WERI-Rb-1 (cell line): ENCODE data around the gene WFDC5.

ENCODE experiments used
- DNase-seq: peaks from one replicate; pipeline ENCODE4 v3.0.0-alpha.2; 2020
- H3K27ac ChIP-seq: fragments of 250-450 bp; sonication (Bioruptor Pico); 2 replicates; pipeline ENCODE4 v1.5.1; 2020; ENCODE audit warnings: mild to moderate bottlenecking, moderate library complexity
- H3K27me3 ChIP-seq: fragments of 250-450 bp; sonication (Bioruptor Pico); 2 replicates; pipeline ENCODE4 v1.5.1; 2021; ENCODE audit warnings: mild to moderate bottlenecking, low read depth, moderate library complexity; ENCODE audit not compliant: insufficient read depth, severe bottlenecking
- H3K36me3 ChIP-seq: fragments of 250-450 bp; sonication (Bioruptor Pico); 2 replicates; pipeline ENCODE4 v1.5.1; 2020; ENCODE audit warnings: mild to moderate bottlenecking, moderate library complexity
- H3K4me3 ChIP-seq: 2 replicates; pipeline ENCODE4 v1.5.1; 2011; ENCODE audit warnings: low read depth, mild to moderate bottlenecking, control low read depth, low read length
- H3K9me3 ChIP-seq: fragments of 250-450 bp; sonication (Bioruptor Pico); 2 replicates; pipeline ENCODE4 v1.5.1; 2021; ENCODE audit warnings: mild to moderate bottlenecking, moderate library complexity; ENCODE audit not compliant: severe bottlenecking
- TF ChIP-seq, protein P1 (sequence below): IDR thresholded peaks from 2 replicates; pipeline ENCODE4 v1.5.1; 2011; ENCODE audit warnings: low read depth, mild to moderate bottlenecking, control low read depth, inconsistent platforms, low read length

WFDC5 gene

GRCh38 chr20:45072066-45072465 lies 42.9 kb downstream of the WFDC5 start:
- TF ChIP-seq, protein P1, sequence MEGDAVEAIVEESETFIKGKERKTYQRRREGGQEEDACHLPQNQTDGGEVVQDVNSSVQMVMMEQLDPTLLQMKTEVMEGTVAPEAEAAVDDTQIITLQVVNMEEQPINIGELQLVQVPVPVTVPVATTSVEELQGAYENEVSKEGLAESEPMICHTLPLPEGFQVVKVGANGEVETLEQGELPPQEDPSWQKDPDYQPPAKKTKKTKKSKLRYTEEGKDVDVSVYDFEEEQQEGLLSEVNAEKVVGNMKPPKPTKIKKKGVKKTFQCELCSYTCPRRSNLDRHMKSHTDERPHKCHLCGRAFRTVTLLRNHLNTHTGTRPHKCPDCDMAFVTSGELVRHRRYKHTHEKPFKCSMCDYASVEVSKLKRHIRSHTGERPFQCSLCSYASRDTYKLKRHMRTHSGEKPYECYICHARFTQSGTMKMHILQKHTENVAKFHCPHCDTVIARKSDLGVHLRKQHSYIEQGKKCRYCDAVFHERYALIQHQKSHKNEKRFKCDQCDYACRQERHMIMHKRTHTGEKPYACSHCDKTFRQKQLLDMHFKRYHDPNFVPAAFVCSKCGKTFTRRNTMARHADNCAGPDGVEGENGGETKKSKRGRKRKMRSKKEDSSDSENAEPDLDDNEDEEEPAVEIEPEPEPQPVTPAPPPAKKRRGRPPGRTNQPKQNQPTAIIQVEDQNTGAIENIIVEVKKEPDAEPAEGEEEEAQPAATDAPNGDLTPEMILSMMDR: no peak
- Histone ChIP-seq H3K27me3 (no peaks in the 10 kb centered on the region), H3K27ac (no peak overlapping the region), H3K4me3 (no peak overlapping the region), H3K36me3 (peaks cover 1% of the 10 kb centered on the region), H3K9me3 (no peaks in the 10 kb centered on the region)
- no peak for DNase-seq

- Histone ChIP-seq H3K9me3 (no peaks in the 10 kb centered on the region), H3K4me3 (no peak overlapping the region), H3K27me3 (no peaks in the 10 kb centered on the region), H3K36me3 (no peaks in the 10 kb centered on the region; the same call in 1 of the 2 replicates), H3K27ac (no peak overlapping the region)
- TF ChIP-seq, protein P1: no peak
- no peak for DNase-seq
Observed at GRCh38 chr20:45070932-45071632, 43.9 kb downstream of the WFDC5 start.

DNA sequence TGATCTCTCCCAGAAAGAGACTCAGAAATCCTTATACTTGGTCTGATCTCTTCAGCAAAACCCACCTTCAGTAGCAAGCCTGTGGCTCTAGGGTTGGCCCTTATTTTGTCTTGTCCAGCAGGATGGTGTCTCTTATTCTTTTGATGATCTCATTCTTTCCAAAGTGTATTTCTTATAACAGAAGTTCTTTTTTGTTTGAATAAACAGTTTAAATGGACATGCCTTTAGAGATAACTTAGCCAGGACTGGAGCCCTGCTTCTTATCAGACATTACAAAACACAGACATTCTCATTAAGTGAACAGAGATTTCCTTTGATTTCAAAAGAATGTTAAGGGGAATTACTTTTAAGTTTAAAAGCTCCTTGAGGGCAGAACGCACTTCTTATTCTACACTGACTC lies 45.7 kb downstream of the WFDC5 start:
- TF ChIP-seq, protein P1: no peak

DNA sequence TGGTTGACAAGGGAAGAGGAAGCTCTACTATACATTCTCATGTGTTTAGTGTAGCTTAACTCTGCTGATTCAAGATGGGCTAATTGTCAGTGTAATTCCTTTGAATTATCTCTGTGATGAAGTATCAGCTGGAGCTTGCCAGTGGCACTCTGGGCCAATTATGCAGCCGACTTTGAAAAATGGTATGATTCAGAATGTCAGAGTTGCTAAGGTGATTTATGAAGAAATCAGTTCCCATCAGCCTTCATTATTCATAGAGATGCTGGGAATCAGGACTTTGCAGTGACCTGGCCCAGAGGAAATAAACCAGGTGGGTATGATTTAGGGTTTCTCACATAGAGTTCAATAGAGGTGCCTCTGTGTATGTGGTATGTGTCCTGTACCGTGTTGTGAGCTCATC lies 47.4 kb downstream of the WFDC5 start:
- Histone ChIP-seq H3K27me3 (no peaks in the 10 kb centered on the region), H3K4me3 (no peak overlapping the region), H3K36me3 (no peaks in the 10 kb centered on the region), H3K9me3 (no peaks in the 10 kb centered on the region), H3K27ac (no peak overlapping the region)
- no peak for DNase-seq
- TF ChIP-seq, protein P1: no peak

More for the DNA sequence above, 45.7 kb downstream of the WFDC5 start:
- no peaks in the 10 kb centered on the region for H3K27me3 ChIP-seq
- no peak overlapping the region for H3K27ac ChIP-seq
- H3K4me3 ChIP-seq: no peak overlapping the region
- no peak for DNase-seq
- H3K36me3 ChIP-seq: no peaks in the 10 kb centered on the region
- no peaks in the 10 kb centered on the region for H3K9me3 ChIP-seq

GRCh38 chr20:45067087-45067486 lies 47.9 kb downstream of the WFDC5 start:
- Histone ChIP-seq H3K4me3 (no peak overlapping the region), H3K36me3 (no peaks in the 10 kb centered on the region; the same call in 1 of the 2 replicates), H3K27me3 (no peaks in the 10 kb centered on the region), H3K27ac (no peak overlapping the region), H3K9me3 (no peaks in the 10 kb centered on the region)
- TF ChIP-seq, protein P1: no peak
- DNase-seq: no peak

DNA sequence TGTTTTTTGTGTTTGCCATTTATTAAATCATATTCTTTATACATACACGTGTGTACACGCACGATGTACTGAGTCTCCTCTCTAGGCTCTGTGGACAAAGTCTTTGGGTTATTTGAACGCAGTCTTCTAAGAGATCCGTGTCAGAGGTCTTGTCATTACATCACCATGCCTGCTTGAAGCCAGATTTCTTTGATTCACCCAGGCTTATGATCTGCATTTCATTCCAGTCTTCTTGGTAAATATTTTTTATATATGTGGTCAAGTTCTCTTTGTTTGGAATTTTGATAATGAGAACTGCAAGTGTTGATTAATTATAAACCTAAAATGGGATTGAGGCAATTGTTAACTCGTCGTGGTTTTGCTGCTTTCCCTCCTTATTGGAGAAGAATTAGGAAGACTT lies 48.6 kb downstream of the WFDC5 start:
- no peaks in the 10 kb centered on the region for H3K27me3 ChIP-seq
- no peaks in the 10 kb centered on the region; the same call in 1 of the 2 replicates for H3K36me3 ChIP-seq
- H3K27ac ChIP-seq: no peak overlapping the region
- TF ChIP-seq, protein P1: no peak
- no peak overlapping the region for H3K4me3 ChIP-seq
- no peak for DNase-seq
- no peaks in the 10 kb centered on the region for H3K9me3 ChIP-seq
